HL-60/S4 (cell line): ENCODE results near the gene PTPRT.

Experiments
- in situ Hi-C: fragments of 300-500 bp; cut with MboI; formaldehyde crosslinking; loops from 2 replicates; pipeline ENCODE4 v1.14.3; 2022; ENCODE audit warnings: low sequenced_read_pairs

PTPRT gene

GRCh38 chr20:43189554-43190331, at the start of gene PTPRT:
PTPRT (minus strand) TSS chr20:43189906; CDS start chr20:43189733, 173 bp downstream.
- in situ Hi-C loops, result no loop called here

- in situ Hi-C loops, result no loop called here
Measured at GRCh38 chr20:43238833-43239232, 49.1 kb upstream of the PTPRT start.

GRCh38 chr20:43238266-43238665, 48.6 kb upstream of the PTPRT start:
- in situ Hi-C loops, result no loop called here

- in situ Hi-C loops, result no loop called here
Measured at GRCh38 chr20:43237651-43238168, 48.0 kb upstream of the PTPRT start.

- in situ Hi-C loops, result no loop called here
Measured at GRCh38 chr20:43235998-43236397, 46.3 kb upstream of the PTPRT start.

- in situ Hi-C loops, result no loop called here
Measured at GRCh38 chr20:43231829-43232228, 42.1 kb upstream of the PTPRT start.

GRCh38 chr20:43229696-43230095, 40.0 kb upstream of the PTPRT start:
- in situ Hi-C loops, result no loop called here

- in situ Hi-C loops, result no loop called here
Measured at GRCh38 chr20:43220612-43221011, 30.9 kb upstream of the PTPRT start.

GRCh38 chr20:43210901-43211300, 21.2 kb upstream of the PTPRT start:
- in situ Hi-C loops, result no loop called here

GRCh38 chr20:43209831-43210230, 20.1 kb upstream of the PTPRT start:
- in situ Hi-C loops, result no loop called here

GRCh38 chr20:43205699-43206098, 16.0 kb upstream of the PTPRT start:
- in situ Hi-C loops, result no loop called here

- in situ Hi-C loops, result no loop called here
Measured at GRCh38 chr20:43202100-43202499, 12.4 kb upstream of the PTPRT start.

GRCh38 chr20:43198607-43199006, 8.9 kb upstream of the PTPRT start:
- in situ Hi-C loops, result no loop called here

GRCh38 chr20:43196243-43196642, 6.5 kb upstream of the PTPRT start:
- in situ Hi-C loops, result no loop called here

GRCh38 chr20:43194137-43194536, 4.4 kb upstream of the PTPRT start:
- in situ Hi-C loops, result no loop called here

GRCh38 chr20:43193443-43193842, 3.7 kb upstream of the PTPRT start:
- in situ Hi-C loops, result no loop called here

GRCh38 chr20:43191946-43192863, 2.5 kb upstream of the PTPRT start:
- in situ Hi-C loops, result no loop called here

- in situ Hi-C loops, result no loop called here
Measured at GRCh38 chr20:43191143-43191542, 1.4 kb upstream of the PTPRT start.

GRCh38 chr20:43190332-43190953, 737 bp upstream of the PTPRT start:
- in situ Hi-C loops, result no loop called here

GRCh38 chr20:43188861-43189553, 699 bp downstream of the PTPRT start:
- in situ Hi-C loops, result no loop called here

GRCh38 chr20:43188234-43188653, 1.5 kb downstream of the PTPRT start:
- in situ Hi-C loops, result no loop called here
